ENCODE results near the gene ITIH4. TPM values are rescaled to one million over a fixed set of nuclear protein-coding genes. Genes with fewer than 3 reads are reported as not detected.

The ITIH4 gene
- 2.0 and 6.7 TPM in 2 replicates for total RNA-seq

GRCh38 chr3:52830535-52831258 is at the start of gene ITIH4:
TSS of gene ITIH4 (minus strand) at chr3:52830672. CDS start at chr3:52830642, 30 bp downstream.

GRCh38 chr3:52834871-52835501 is 4.5 kb upstream of the ITIH4 start, which contains the start of gene MUSTN1:
TSS of gene MUSTN1 (minus strand) at chr3:52835019. CDS start at chr3:52834948, 71 bp downstream.

GRCh38 chr3:52794612-52795099 is 35.8 kb downstream of the ITIH4 start, which contains the start of gene ITIH3:
TSS of gene ITIH3 (plus strand) at chr3:52794796. CDS start at chr3:52794804, 8 bp downstream.

GRCh38 chr3:52777127-52777958 is 53.1 kb downstream of the ITIH4 start, which contains the start of gene ITIH1:
TSS of gene ITIH1 (plus strand) at chr3:52777599. CDS start at chr3:52777616, 17 bp downstream.

GRCh38 chr3:52770496-52771333 is 59.8 kb downstream of the ITIH4 start, which contains the start of gene NEK4:
TSS of gene NEK4 (minus strand) at chr3:52770940. CDS start at chr3:52770746, 194 bp downstream.

Small RNA genes within 50 kb of the gene (small RNA-seq; reads per million reads assigned to genes)
- not detected for gene MIR8064
- not detected for gene MUSTN1

Other genes starting within 250 kb of the ITIH4 start
- 70.3 and 83.8 TPM in 2 replicates for gene PBRM1, start 144.8 kb downstream of the ITIH4 start, total RNA-seq
- 71.1 and 72.2 TPM in 2 replicates for gene GNL3, start 144.6 kb downstream of the ITIH4 start, total RNA-seq
- 105 and 164 TPM in 2 replicates for gene GLT8D1, start 124.9 kb downstream of the ITIH4 start, total RNA-seq
- 94.6 TPM in 2 replicates for gene SPCS1, start 124.6 kb downstream of the ITIH4 start, total RNA-seq
- gene NEK4, start 59.7 kb downstream of the ITIH4 start, total RNA-seq = 16.1 and 18.0 TPM in 2 replicates
- not detected in 2 replicates for gene ITIH1, start 53.1 kb downstream of the ITIH4 start, total RNA-seq
- gene ITIH3, start 35.9 kb downstream of the ITIH4 start, total RNA-seq = not detected in 2 replicates
- 0.79 TPM in 1 of 2 replicates, not detected in the other for gene MUSTN1, start 4.3 kb upstream of the ITIH4 start, total RNA-seq
- gene STIMATE, start 66.9 kb upstream of the ITIH4 start, total RNA-seq = 9.8 and 19.4 TPM in 2 replicates
- gene SFMBT1, start 215.4 kb upstream of the ITIH4 start, total RNA-seq = 11.9 and 16.1 TPM in 2 replicates

Measured in placental epithelial cell (primary cell).